Measurements from ENCODE around the gene PRR30.
"Not testable (repeated sequence)": the region's sequence is repeated elsewhere in the genome, so short reads cannot be mapped to it uniquely, and the experiment has no call there.

PRR30 gene

GRCh38 chr2:27139310-27139709 lies at the start of gene PRR30:
TSS of gene PRR30 (minus strand) at chr2:27139410. CDS start at chr2:27138329, 1,081 bp downstream.
- in situ Hi-C loops (cut with MboI; ENCODE audit: low sequenced_read_pairs) = no loop called here

- in situ Hi-C loops (cut with MboI; ENCODE audit: low sequenced_read_pairs) = no loop called here
These were observed 47.6 kb upstream of the PRR30 start for GRCh38 chr2:27186613-27187345.

GRCh38 chr2:27185331-27186026 lies 46.3 kb upstream of the PRR30 start:
- in situ Hi-C loops (cut with MboI; ENCODE audit: low sequenced_read_pairs) = no loop called here

- in situ Hi-C loops (cut with MboI; ENCODE audit: low sequenced_read_pairs) = no loop called here
These were observed 44.9 kb upstream of the PRR30 start for GRCh38 chr2:27184115-27184514.

GRCh38 chr2:27182346-27182745 lies 43.1 kb upstream of the PRR30 start:
- in situ Hi-C loops (cut with MboI; ENCODE audit: low sequenced_read_pairs) = no loop called here

GRCh38 chr2:27179344-27180000 lies 40.3 kb upstream of the PRR30 start:
- in situ Hi-C loops (cut with MboI; ENCODE audit: low sequenced_read_pairs) = no loop called here

- in situ Hi-C loops (cut with MboI; ENCODE audit: low sequenced_read_pairs) = no loop called here
These were observed 39.3 kb upstream of the PRR30 start for GRCh38 chr2:27178469-27178868.

- in situ Hi-C loops (cut with MboI; ENCODE audit: low sequenced_read_pairs) = no loop called here
These were observed 38.5 kb upstream of the PRR30 start for GRCh38 chr2:27177441-27178351.

GRCh38 chr2:27175781-27176180 lies 36.6 kb upstream of the PRR30 start:
- in situ Hi-C loops (cut with MboI; ENCODE audit: low sequenced_read_pairs) = not testable (repeated sequence)

GRCh38 chr2:27175330-27175729 lies 36.1 kb upstream of the PRR30 start:
- in situ Hi-C loops (cut with MboI; ENCODE audit: low sequenced_read_pairs) = no loop called here

GRCh38 chr2:27174638-27175037 lies 35.4 kb upstream of the PRR30 start:
- in situ Hi-C loops (cut with MboI; ENCODE audit: low sequenced_read_pairs) = no loop called here

GRCh38 chr2:27171351-27171848 lies 32.2 kb upstream of the PRR30 start:
- in situ Hi-C loops (cut with MboI; ENCODE audit: low sequenced_read_pairs) = no loop called here

GRCh38 chr2:27170581-27171337 lies 31.5 kb upstream of the PRR30 start:
- in situ Hi-C loops (cut with MboI; ENCODE audit: low sequenced_read_pairs) = no loop called here

GRCh38 chr2:27164960-27165763 lies 26.0 kb upstream of the PRR30 start:
- in situ Hi-C loops (cut with MboI; ENCODE audit: low sequenced_read_pairs) = no loop called here

GRCh38 chr2:27162151-27163121 lies 23.2 kb upstream of the PRR30 start:
- in situ Hi-C loops (cut with MboI; ENCODE audit: low sequenced_read_pairs) = no loop called here

GRCh38 chr2:27160191-27160590 lies 21.0 kb upstream of the PRR30 start:
- in situ Hi-C loops (cut with MboI; ENCODE audit: low sequenced_read_pairs) = no loop called here

- in situ Hi-C loops (cut with MboI; ENCODE audit: low sequenced_read_pairs) = no loop called here
These were observed 20.1 kb upstream of the PRR30 start for GRCh38 chr2:27159271-27159670.

- in situ Hi-C loops (cut with MboI; ENCODE audit: low sequenced_read_pairs) = no loop called here
These were observed 19.3 kb upstream of the PRR30 start for GRCh38 chr2:27158468-27158867.

All from HL-60/S4 (cell line).